Psoas muscle (tissue), 8 donors: ENCODE results near the gene HES3. TPM values are rescaled to one million over a fixed set of nuclear protein-coding genes. Genes with fewer than 3 reads are reported as not detected.

ENCODE experiments used
- ATAC-seq, 4 donors: fragments of 200-7000 bp; cut with Tn5 transposase; one replicate each; pipeline ENCODE4 v1.9.1; 2020; ENCODE audit warnings: moderate library complexity in 3 of 4, mild to moderate bottlenecking in 2 of 4
- DNase-seq, 2 donors: peaks; one replicate each; pipeline ENCODE4 v3.0.0-alpha.2; 2020
- H3K27ac ChIP-seq: fragments of 200-600 bp; one replicate; pipeline ENCODE4 v1.8.0; 2022
- H3K27me3 ChIP-seq, 3 donors: fragments of 200-600 bp in 1 of 3; one replicate each; pipeline versions ENCODE4 v1.6.1 to v1.8.0; 2013 to 2022; ENCODE audit warnings: low read length in 2 of 3, mild to moderate bottlenecking in 2 of 3, moderate library complexity in 1 of 3; ENCODE audit not compliant: insufficient read depth in 3 of 3
- H3K36me3 ChIP-seq, 2 donors: fragments of 200-600 bp in 1 of 2; one replicate each; pipeline versions ENCODE4 v1.6.1 to v1.8.0; 2013 to 2022; ENCODE audit warnings: low read depth in 1 of 2, mild to moderate bottlenecking in 1 of 2, moderate library complexity in 1 of 2; ENCODE audit not compliant: insufficient read depth in 1 of 2
- H3K4me1 ChIP-seq: fragments of 200-600 bp; one replicate; pipeline ENCODE4 v1.8.0; 2022
- H3K4me3 ChIP-seq: fragments of 200-600 bp; one replicate; pipeline ENCODE4 v1.8.0; 2022; ENCODE audit warnings: mild to moderate bottlenecking
- H3K9me3 ChIP-seq: fragments of 200-600 bp; one replicate; pipeline ENCODE4 v1.8.0; 2022
- CTCF ChIP-seq: fragments of 200-600 bp; IDR thresholded peaks from one replicate; pipeline ENCODE4 v1.8.0; 2022; ENCODE audit warnings: antibody characterized with exemption
- WGBS, 3 donors: extraction: QIAGEN DNeasy Blood & Tissue Kit; methylation state at CpG; one replicate each; pipeline versions ENCODE4 v1.1.6 to v1.1.7; 2013; 5-methylcytosine and 5-hydroxymethylcytosine counted together
- intact Hi-C, 2 donors: fragments of 100-400 bp; cut with DNase I; formaldehyde crosslinking; loops; one replicate each; pipeline versions ENCODE4 v1.11.0 to v1.14.2; 2022
- polyA plus RNA-seq, 3 donors: library from polyadenylated mRNA; stranded (reverse); fragments of 200-250 nt; gene quantifications; one replicate each; pipeline ENCODE4 v1.2.3, GENCODE V29; 2013
- total RNA-seq, 4 donors: library from RNA; stranded (reverse); fragmentation: NEBNext Ultra II Directional in 2 of 4; extraction: Animal tissue kit (Norgen Biotek cat#: 25700) in 2 of 4; gene quantifications; one replicate each; pipeline versions ENCODE4 v1.2.1 to v1.2.4, GENCODE V29; 2021 to 2023
- donor health status: healthy with polysubstance abuse.
- donor health status: DM: no; HTN: no; CAD: no; lungs with moderate emphysema.
- donor health status: Bipolar disorder and iron deficiency.
- donor health status: healthy.
- donor health status: DM: yes; HTN: yes; CAD: no.
- donor health status: DM: no; HTN: no; CAD: no.
- donor health status: DM: no; HTN: no; CAD: no.
- donor health status: DM: yes; HTN: yes; CAD: no.

HES3 gene
- total and polyA plus RNA-seq, 7 donors: not detected

GRCh38 chr1:6268415-6268814 is 24.4 kb downstream of the HES3 start:
- no peak for DNase-seq
- intact Hi-C loops: loop anchor here in 1 of 2 donors (5.0 kb wide), 1 partner anchor 34 kb away; no protein-coding TSS in a partner anchor
- Histone ChIP-seq H3K36me3 (no peaks in the 10 kb centered on the region), H3K27ac (no peak overlapping the region), H3K27me3 (peaks cover 0 to 7% (median 3%) of the 10 kb centered on the region in 3 donors), H3K9me3 (no peaks in the 10 kb centered on the region), H3K4me3 (no peak overlapping the region), H3K4me1 (peaks cover 2% of the 10 kb centered on the region)
- ATAC-seq: no peak
- 86 to 91% (median 89%) methylated on average over 21 of the region's 21 CpGs for WGBS, 3 donors
- TF ChIP-seq CTCF: no peak

- Histone ChIP-seq H3K4me1 (no peaks in the 10 kb centered on the region), H3K4me3 (no peak overlapping the region), H3K27ac (no peak overlapping the region), H3K36me3 (no peaks in the 10 kb centered on the region), H3K9me3 (no peaks in the 10 kb centered on the region), H3K27me3 (peaks cover 0 to 3% (median 0%) of the 10 kb centered on the region in 3 donors)
- ATAC-seq: no peak
- 87 to 88% (median 88%) methylated on average over 13 to 14 of the region's 14 CpGs for WGBS, 3 donors
- intact Hi-C loops: loop anchor here in 1 of 2 donors (5.0 kb wide), 1 partner anchor 33 kb away; no protein-coding TSS in a partner anchor
- no peak for DNase-seq
- TF ChIP-seq CTCF: no peak
These were observed 25.3 kb downstream of the HES3 start for GRCh38 chr1:6269296-6269695.

- no peak for TF ChIP-seq CTCF
- H3K36me3 ChIP-seq: no peaks in the 10 kb centered on the region
- no peaks in the 10 kb centered on the region for H3K4me1 ChIP-seq
- H3K27me3 ChIP-seq: peaks cover 0 to 3% (median 0%) of the 10 kb centered on the region in 3 donors
- no peak overlapping the region for H3K4me3 ChIP-seq
- DNase-seq: no peak
- WGBS, 3 donors: 80 to 82% (median 81%) methylated on average over 22 of the region's 22 CpGs
- intact Hi-C loops: loop anchor here in 1 of 2 donors (5.0 kb wide), 1 partner anchor 32 kb away; no protein-coding TSS in a partner anchor
- H3K9me3 ChIP-seq: no peaks in the 10 kb centered on the region
- ATAC-seq: no peak
- H3K27ac ChIP-seq: no peak overlapping the region
These were observed 25.9 kb downstream of the HES3 start for GRCh38 chr1:6269720-6270400.

- H3K36me3 ChIP-seq: no peaks in the 10 kb centered on the region
- no peak for DNase-seq
- TF ChIP-seq CTCF: no peak
- H3K27me3 ChIP-seq: peaks cover 0 to under 1% (median 0%) of the 10 kb centered on the region in 3 donors
- intact Hi-C loops: no loop called here
- no peak overlapping the region for H3K27ac ChIP-seq
- no peaks in the 10 kb centered on the region for H3K9me3 ChIP-seq
- H3K4me1 ChIP-seq: no peaks in the 10 kb centered on the region
- no peak overlapping the region for H3K4me3 ChIP-seq
- WGBS, 3 donors: 64 to 79% (median 67%) methylated on average over 8 of the region's 8 CpGs
- ATAC-seq: no peak
These were observed 26.4 kb downstream of the HES3 start for GRCh38 chr1:6270401-6270800.

GRCh38 chr1:6271006-6271405 is 27.0 kb downstream of the HES3 start:
- intact Hi-C loops: no loop called here
- peaks cover 3% of the 10 kb centered on the region for H3K4me1 ChIP-seq

More at GRCh38 chr1:6271006-6271405, 27.0 kb downstream of the HES3 start:
- WGBS, 3 donors: 76 to 80% (median 78%) methylated on average over 4 of the region's 4 CpGs
- no peak overlapping the region for H3K4me3 ChIP-seq
- ATAC-seq (no peak), DNase-seq (no peak)
- TF ChIP-seq CTCF: no peak
- H3K27me3 ChIP-seq: no peaks in the 10 kb centered on the region
- no peak overlapping the region for H3K27ac ChIP-seq
- H3K9me3 ChIP-seq: no peaks in the 10 kb centered on the region
- H3K36me3 ChIP-seq: no peaks in the 10 kb centered on the region
